D721Med (cell line): ENCODE results near the gene PLA2G2C.

Source experiments
- DNase-seq: peaks from one replicate; pipeline ENCODE4 v3.0.0; 2011; ENCODE audit warnings: low spot score; ENCODE audit not compliant: insufficient read length
- FAIRE-seq: peaks from 2 replicates; lab custom pipeline; 2011; peaks lifted over from hg19 to GRCh38; lab: Jason Lieb, UNC
- CTCF ChIP-seq: IDR thresholded peaks from 2 replicates; pipeline ENCODE4 v1.5.1; 2012; ENCODE audit warnings: mild to moderate bottlenecking, control low read depth; ENCODE audit not compliant: insufficient read depth; ENCODE audit errors: missing control alignments

The PLA2G2C gene

GRCh38 chr1:20148571-20149500, 37.5 kb downstream of the PLA2G2C start:
- DNase-seq: no peak
- TF ChIP-seq CTCF: no peak
- no peak for FAIRE-seq

DNA sequence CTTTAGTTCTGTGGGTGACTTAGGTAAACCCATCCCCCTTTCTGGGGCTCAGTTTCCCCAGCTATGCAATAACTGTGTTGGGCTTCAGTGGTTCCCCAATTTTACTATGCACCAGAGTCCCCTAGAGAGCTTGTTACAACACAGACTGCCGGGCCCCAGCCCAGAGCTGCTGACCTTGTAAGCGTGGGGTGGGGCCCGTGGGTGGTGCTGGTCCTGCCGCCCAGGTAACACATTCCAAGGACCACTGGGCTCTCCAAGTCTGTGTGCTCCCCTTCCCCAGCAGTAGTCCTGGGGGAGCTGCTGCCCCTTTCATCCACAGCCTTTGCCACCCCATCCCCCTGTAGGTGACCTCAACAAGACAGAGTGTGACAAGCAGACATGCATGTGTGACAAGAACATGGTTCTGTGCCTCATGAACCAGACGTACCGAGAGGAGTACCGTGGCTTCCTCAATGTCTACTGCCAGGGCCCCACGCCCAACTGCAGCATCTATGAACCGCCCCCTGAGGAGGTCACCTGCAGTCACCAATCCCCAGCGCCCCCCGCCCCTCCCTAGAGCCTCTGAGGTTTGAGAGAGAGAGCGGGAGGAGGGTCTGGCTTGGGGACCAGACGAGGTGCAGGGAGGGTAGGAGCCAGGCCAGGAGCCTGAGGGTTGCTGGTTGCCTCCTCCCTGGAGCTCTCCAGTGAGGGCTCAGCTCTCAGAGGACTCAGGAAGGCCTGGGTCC, 38.3 kb downstream of the PLA2G2C start:
- no peak for DNase-seq
- FAIRE-seq: no peak
- no peak for TF ChIP-seq CTCF

DNA sequence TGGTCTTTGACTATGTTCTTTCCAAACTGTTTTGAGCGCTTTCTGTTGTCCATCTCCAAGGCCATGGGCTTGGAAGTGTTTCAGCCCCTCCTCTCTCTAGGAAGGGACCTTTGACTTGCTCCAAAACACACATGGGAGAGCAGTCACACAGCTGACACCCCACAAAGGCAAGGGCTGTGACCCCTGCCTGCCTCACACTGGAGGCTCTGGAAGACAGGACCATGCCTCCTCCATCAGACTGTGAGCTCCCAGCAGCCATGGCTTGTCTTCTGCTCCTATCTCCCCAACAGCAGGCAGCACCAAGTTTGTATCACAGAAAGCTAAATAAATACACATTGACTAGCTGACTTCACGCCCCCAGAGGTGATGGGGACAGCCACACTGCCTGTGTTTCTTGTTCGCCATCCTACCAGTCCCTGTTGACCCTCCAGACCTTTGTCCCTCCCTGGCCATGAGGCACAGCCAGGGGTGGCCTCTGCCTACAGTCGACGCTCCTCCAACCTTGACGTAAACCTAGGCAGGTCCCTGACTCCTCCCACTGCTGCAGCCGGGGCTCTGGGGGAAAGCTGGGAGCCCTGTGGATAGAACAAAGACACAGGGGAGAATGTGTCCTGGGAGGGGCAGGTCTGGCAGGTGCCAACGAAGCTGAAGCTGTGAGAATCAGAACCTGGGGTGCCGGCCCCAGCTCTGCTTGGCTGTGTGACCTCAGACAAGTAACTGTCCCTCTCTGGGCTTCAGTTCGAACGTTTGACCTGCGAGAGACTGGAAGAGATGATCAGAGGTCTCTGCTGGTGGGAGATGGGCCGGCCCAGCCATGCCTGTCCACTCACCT, 42.4 kb downstream of the PLA2G2C start:
- FAIRE-seq: no peak
- no peak for TF ChIP-seq CTCF
- no peak for DNase-seq

GRCh38 chr1:20143318-20143717, 43.0 kb downstream of the PLA2G2C start:
- no peak for FAIRE-seq
- DNase-seq: no peak
- TF ChIP-seq CTCF: no peak

GRCh38 chr1:20142001-20142710, 44.2 kb downstream of the PLA2G2C start:
- TF ChIP-seq CTCF: no peak
- DNase-seq (no peak), FAIRE-seq (no peak)

DNA sequence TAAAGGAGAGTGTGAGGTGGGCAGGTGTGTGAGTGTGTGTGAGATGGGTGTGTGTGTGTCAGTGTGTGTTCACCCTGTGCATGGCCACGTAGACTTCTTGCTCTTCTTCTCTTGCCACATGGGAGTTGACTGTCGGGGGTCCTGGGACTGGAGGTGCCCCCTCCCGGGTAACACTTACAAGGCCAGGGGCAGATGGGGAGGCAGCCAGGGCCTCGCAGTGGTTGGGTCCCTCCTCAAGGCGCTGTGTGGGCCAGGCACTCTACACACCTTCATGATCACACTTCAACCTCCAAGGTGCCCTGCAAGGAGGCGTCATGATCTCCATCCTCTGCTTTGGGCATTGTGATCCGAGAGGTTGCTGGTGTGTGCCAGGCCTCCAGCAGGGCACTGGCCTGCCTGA, 44.9 kb downstream of the PLA2G2C start:
- no peak for DNase-seq
- no peak for TF ChIP-seq CTCF
- FAIRE-seq: no peak
